GM18858 (cell line): ENCODE measurements around the gene LRRC63.

Experiments
- ATAC-seq: cut with Tn5 transposase; IDR thresholded peaks from one replicate; pipeline ENCODE4 v1.9.1; 2021; ENCODE audit not compliant: unreplicated experiment

Gene LRRC63

GRCh38 chr13:46307554-46307953, 95.8 kb downstream of the LRRC63 start:
- no peak for ATAC-seq

- no peak for ATAC-seq
These were observed 98.3 kb downstream of the LRRC63 start for GRCh38 chr13:46310066-46310465.

- ATAC-seq, result no peak
These were observed 99.5 kb downstream of the LRRC63 start for GRCh38 chr13:46311217-46311616.

GRCh38 chr13:46313024-46313423, 101.3 kb downstream of the LRRC63 start:
- ATAC-seq, result no peak

GRCh38 chr13:46313432-46314257, 101.9 kb downstream of the LRRC63 start:
- no peak for ATAC-seq

GRCh38 chr13:46314587-46314986, 102.9 kb downstream of the LRRC63 start:
- ATAC-seq, result no peak

- ATAC-seq, result no peak
These were observed 103.3 kb downstream of the LRRC63 start for GRCh38 chr13:46315036-46315435.

GRCh38 chr13:46315491-46316075, 103.9 kb downstream of the LRRC63 start:
- ATAC-seq, result no peak

GRCh38 chr13:46317120-46317519, 105.4 kb downstream of the LRRC63 start:
- no peak for ATAC-seq

GRCh38 chr13:46318986-46319385, 107.3 kb downstream of the LRRC63 start:
- no peak for ATAC-seq

GRCh38 chr13:46320406-46320805, 108.7 kb downstream of the LRRC63 start:
- ATAC-seq, result no peak

- ATAC-seq, result no peak
These were observed 109.1 kb downstream of the LRRC63 start for GRCh38 chr13:46320821-46321220.

- ATAC-seq, result peak; percentile 63
These were observed 109.9 kb downstream of the LRRC63 start for GRCh38 chr13:46321494-46322225.

GRCh38 chr13:46324976-46325375, 113.2 kb downstream of the LRRC63 start:
- ATAC-seq, result no peak
